Rectal smooth muscle tissue (tissue), 1 donor: ENCODE data around the gene KCNQ5.
"Not testable (repeated sequence)": the region's sequence is repeated elsewhere in the genome, so short reads cannot be mapped to it uniquely, and the experiment has no call there.

Experiments
- H3K27ac ChIP-seq: one replicate; pipeline ENCODE4 v1.7.0; 2013; ENCODE audit warnings: low read depth, low read length, inconsistent platforms
- H3K27me3 ChIP-seq: one replicate; pipeline ENCODE4 v1.7.0; 2013; ENCODE audit warnings: low read length; ENCODE audit not compliant: control insufficient read depth, insufficient read depth
- H3K36me3 ChIP-seq: one replicate; pipeline ENCODE4 v1.7.0; 2013; ENCODE audit warnings: low read length; ENCODE audit not compliant: control insufficient read depth, insufficient read depth
- H3K4me1 ChIP-seq: one replicate; pipeline ENCODE4 v1.7.0; 2013; ENCODE audit warnings: low read length; ENCODE audit not compliant: control insufficient read depth, insufficient read depth
- H3K4me3 ChIP-seq: one replicate; pipeline ENCODE4 v1.7.0; 2013; ENCODE audit warnings: low read length
- H3K9ac ChIP-seq: one replicate; pipeline ENCODE4 v1.7.0; 2013; ENCODE audit warnings: low read length

KCNQ5 gene

DNA sequence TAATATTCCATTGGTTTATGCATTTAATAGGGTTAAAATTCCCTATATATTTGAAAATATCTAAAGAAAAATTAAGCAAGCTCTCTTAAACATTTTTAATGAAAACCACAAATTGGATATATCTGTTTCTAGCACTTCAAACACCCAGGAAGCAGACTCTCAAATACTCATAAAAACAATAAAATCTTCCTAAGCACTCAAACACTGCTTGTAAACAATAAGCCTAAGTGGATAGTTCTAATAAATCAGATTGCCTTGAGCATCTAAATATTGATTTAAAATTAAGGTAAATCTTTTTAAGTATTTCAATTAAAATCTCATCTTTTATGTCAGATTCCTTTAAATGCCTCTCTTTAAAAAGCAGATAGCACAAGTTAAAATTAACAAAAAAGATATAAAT, 254.4 kb downstream of the KCNQ5 start:
- Histone ChIP-seq H3K27me3 (no peaks in the 10 kb centered on the region), H3K36me3 (no peaks in the 10 kb centered on the region), H3K9ac (no peak overlapping the region), H3K4me1 (no peaks in the 10 kb centered on the region), H3K4me3 (no peak overlapping the region), H3K27ac (no peak overlapping the region)

GRCh38 chr6:72886170-72886569, 264.3 kb downstream of the KCNQ5 start:
- Histone ChIP-seq H3K36me3 (no peaks in the 10 kb centered on the region), H3K27me3 (no peaks in the 10 kb centered on the region), H3K9ac (no peak overlapping the region), H3K4me3 (no peak overlapping the region), H3K4me1 (no peaks in the 10 kb centered on the region), H3K27ac (no peak overlapping the region)

GRCh38 chr6:72890233-72890632, 268.4 kb downstream of the KCNQ5 start:
- no peak overlapping the region for H3K4me3 ChIP-seq
- H3K27me3 ChIP-seq, result no peaks in the 10 kb centered on the region
- no peaks in the 10 kb centered on the region for H3K36me3 ChIP-seq
- no peak overlapping the region for H3K9ac ChIP-seq
- H3K4me1 ChIP-seq, result no peaks in the 10 kb centered on the region
- H3K27ac ChIP-seq, result no peak overlapping the region

DNA sequence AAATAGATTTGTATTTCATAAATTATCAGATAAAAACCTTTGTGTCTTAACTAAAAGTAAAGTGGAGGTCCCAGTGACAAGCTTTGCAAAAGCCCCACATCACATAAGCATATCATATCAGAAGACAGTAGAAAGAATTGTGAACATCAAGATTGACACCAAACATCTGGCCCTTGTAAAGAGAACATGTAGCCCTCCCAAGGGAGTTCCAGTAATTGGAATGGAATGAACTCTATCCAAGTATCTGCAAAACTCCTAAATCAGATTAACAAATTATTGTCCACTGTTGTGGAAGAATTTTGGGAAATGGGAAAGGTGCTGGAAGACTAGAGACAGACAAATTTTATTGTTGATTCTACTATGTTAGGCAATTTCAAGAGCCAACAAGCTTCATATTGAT, 268.8 kb downstream of the KCNQ5 start:
- no peaks in the 10 kb centered on the region for H3K4me1 ChIP-seq
- no peaks in the 10 kb centered on the region for H3K27me3 ChIP-seq
- H3K27ac ChIP-seq, result no peak overlapping the region
- H3K9ac ChIP-seq, result no peak overlapping the region
- no peak overlapping the region for H3K4me3 ChIP-seq
- no peaks in the 10 kb centered on the region for H3K36me3 ChIP-seq

- Histone ChIP-seq H3K27me3 (no peaks in the 10 kb centered on the region), H3K36me3 (no peaks in the 10 kb centered on the region), H3K4me1 (no peaks in the 10 kb centered on the region), H3K4me3 (no peak overlapping the region), H3K9ac (no peak overlapping the region), H3K27ac (no peak overlapping the region)
These were observed 271.0 kb downstream of the KCNQ5 start for GRCh38 chr6:72892901-72893300.

DNA sequence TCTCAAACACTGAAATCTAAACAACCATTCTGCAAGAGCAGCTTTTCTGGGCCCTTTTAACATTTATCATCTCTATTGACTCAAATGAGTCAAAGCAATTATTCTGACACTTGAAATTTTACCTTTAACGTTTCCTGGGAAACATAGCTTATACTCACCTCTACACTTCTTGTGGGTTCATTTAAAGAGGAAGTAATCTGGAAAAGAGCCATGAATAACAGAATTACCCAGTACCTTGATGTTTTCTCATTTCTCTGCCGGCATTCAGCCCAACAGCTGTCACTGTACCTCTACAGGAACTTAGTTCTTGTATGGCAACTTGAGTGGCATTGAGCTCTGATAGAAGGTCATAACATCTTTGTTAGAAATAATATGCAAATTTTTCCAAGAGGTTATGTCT, 272.2 kb downstream of the KCNQ5 start:
- H3K4me3 ChIP-seq, result no peak overlapping the region
- H3K27me3 ChIP-seq, result no peaks in the 10 kb centered on the region
- H3K36me3 ChIP-seq, result no peaks in the 10 kb centered on the region
- H3K27ac ChIP-seq, result no peak overlapping the region
- no peaks in the 10 kb centered on the region for H3K4me1 ChIP-seq
- H3K9ac ChIP-seq, result no peak overlapping the region

DNA sequence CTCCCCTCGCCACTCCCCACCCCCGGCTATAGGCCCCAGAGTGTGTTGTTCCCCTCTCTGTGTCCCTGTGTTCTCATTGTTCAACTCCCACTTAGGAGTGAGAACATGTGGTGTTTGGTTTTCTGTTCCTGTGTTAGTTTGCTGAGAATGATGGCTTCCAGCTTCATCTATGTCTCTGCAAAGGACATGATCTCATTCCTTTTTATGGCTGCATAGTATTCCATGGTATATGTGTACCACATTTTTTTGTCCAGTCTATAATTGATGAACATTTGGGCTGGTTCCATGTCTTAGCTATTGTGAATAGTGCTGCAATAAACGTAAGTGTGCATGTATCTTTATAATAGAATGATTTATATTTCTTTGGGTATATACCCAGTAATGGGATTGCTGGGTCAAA, 276.4 kb downstream of the KCNQ5 start:
- not testable (repeated sequence) for H3K27me3 ChIP-seq

GRCh38 chr6:72905705-72906478, 284.0 kb downstream of the KCNQ5 start:
- no peak overlapping the region for H3K4me3 ChIP-seq
- H3K4me1 ChIP-seq, result no peaks in the 10 kb centered on the region
- H3K27me3 ChIP-seq, result no peaks in the 10 kb centered on the region
- H3K36me3 ChIP-seq, result no peaks in the 10 kb centered on the region
- no peak overlapping the region for H3K27ac ChIP-seq
- H3K9ac ChIP-seq, result no peak overlapping the region

More for the DNA sequence above, 276.4 kb downstream of the KCNQ5 start:
- H3K9ac ChIP-seq, H3K4me1 ChIP-seq, H3K36me3 ChIP-seq, H3K27ac ChIP-seq, H3K4me3 ChIP-seq: not testable (repeated sequence)

DNA sequence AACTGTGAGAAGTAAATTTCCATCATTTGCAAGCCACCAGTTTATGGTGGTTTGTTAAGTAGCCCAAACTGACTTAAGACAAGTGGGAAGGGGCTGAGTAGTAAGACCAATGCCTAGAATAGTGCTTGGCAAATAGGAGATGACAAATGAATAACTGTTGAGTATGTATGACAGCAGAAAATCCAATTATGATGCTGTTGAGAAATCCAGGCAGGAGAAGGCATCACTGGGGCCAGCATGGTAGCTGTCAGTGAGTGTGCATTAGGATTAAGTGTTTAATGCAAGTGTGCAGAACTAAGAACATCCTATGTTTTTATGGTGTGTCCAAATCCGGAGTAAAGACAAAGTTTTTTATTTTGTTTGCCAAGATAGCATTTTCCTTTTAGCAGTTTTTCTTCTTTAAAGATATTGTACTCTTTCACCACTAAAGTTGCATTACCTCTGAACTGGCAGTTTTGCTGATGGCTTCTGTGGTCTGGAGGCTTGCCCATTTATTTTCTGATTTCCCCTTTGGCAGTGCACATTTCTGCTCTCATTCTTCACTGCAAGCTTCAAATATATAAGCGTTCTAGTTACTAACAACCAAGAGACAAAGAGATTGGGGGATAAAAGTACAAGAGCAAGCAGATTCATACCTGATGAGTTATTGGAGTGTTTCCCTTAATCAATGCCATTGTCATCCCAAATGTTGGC, 289.7 kb downstream of the KCNQ5 start:
- no peaks in the 10 kb centered on the region for H3K4me1 ChIP-seq
- no peak overlapping the region for H3K4me3 ChIP-seq
- H3K9ac ChIP-seq, result no peak overlapping the region
- H3K36me3 ChIP-seq, result no peaks in the 10 kb centered on the region
- no peak overlapping the region for H3K27ac ChIP-seq
- H3K27me3 ChIP-seq, result no peaks in the 10 kb centered on the region

DNA sequence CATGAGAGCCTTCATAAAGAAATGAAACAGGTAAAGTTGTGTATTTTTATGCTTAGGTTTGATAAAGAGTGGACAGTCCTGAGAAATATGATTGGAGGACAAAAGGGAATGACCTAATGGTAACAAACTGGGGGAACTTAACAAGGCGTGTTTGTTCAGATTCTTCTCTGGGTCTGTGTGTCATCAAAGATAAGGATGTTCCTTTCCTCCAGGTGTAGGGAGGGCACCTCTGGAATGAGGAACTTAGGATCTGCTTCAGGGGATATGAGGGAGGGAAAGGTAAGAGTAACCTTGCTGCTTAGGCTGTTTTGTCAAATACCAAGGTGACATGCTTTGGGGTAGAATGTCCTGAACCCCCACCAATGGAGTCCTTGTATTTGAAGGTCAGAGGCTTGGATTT, 291.9 kb downstream of the KCNQ5 start:
- H3K9ac ChIP-seq, result no peak overlapping the region
- H3K36me3 ChIP-seq, result no peaks in the 10 kb centered on the region
- no peak overlapping the region for H3K4me3 ChIP-seq
- H3K4me1 ChIP-seq, result no peaks in the 10 kb centered on the region
- H3K27ac ChIP-seq, result no peak overlapping the region
- no peaks in the 10 kb centered on the region for H3K27me3 ChIP-seq

DNA sequence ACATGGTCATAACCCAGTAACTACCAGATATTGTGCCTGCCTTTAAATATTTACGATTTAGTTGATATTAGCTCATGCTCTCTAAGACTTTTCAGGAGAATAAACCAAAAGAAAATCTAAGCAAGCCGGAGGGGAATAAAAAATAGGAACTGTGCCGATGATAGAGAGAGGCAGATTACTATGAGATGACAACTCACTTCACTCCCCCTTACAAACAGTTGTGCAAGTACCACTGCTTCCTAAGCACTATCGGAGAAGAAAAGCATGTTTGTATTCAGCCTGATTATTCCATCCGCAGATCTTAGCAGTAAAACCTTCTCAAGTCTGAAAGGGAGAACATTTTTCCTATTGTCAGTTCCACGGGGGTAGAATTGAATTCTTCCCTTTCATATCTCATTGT, 294.4 kb downstream of the KCNQ5 start:
- H3K4me3 ChIP-seq, result no peak overlapping the region
- H3K4me1 ChIP-seq, result no peaks in the 10 kb centered on the region
- no peaks in the 10 kb centered on the region for H3K36me3 ChIP-seq
- H3K27ac ChIP-seq, result no peak overlapping the region
- no peaks in the 10 kb centered on the region for H3K27me3 ChIP-seq
- H3K9ac ChIP-seq, result no peak overlapping the region

DNA sequence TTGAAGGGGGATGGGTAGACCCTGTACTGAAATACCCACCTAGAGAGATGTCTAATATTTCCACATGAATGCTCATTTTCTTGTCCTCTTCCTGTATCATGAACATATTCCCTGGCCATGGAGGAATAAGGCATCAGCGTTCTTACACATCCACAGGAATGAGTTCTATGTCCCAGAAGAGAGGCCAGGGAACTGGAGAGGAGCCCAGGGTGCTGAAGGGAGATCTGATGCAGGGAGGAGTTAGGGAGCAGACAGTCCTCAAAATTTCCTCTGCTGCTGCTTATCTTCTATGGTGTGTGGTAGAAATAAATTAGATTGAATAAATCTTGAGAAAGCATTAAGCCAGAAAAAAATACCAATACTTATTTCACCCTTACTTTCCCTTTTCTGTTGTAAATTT, 295.0 kb downstream of the KCNQ5 start:
- Histone ChIP-seq H3K4me1 (no peaks in the 10 kb centered on the region), H3K36me3 (no peaks in the 10 kb centered on the region), H3K27me3 (no peaks in the 10 kb centered on the region), H3K27ac (no peak overlapping the region), H3K9ac (no peak overlapping the region), H3K4me3 (no peak overlapping the region)

- no peaks in the 10 kb centered on the region for H3K4me1 ChIP-seq
- no peak overlapping the region for H3K9ac ChIP-seq
- H3K4me3 ChIP-seq, result no peak overlapping the region
- no peak overlapping the region for H3K27ac ChIP-seq
- H3K27me3 ChIP-seq, result no peaks in the 10 kb centered on the region
- no peaks in the 10 kb centered on the region for H3K36me3 ChIP-seq
These were observed 300.5 kb downstream of the KCNQ5 start for GRCh38 chr6:72922401-72922800.
